RPMI8226 (cell line): ENCODE measurements around the gene MAPKAPK3.

Experiments used
- DNase-seq: peaks from one replicate; pipeline ENCODE4 v3.0.0-alpha.2; 2015

The MAPKAPK3 gene

GRCh38 chr3:50630394-50630793 is 13.4 kb downstream of the MAPKAPK3 start:
- DNase-seq = no peak

GRCh38 chr3:50630877-50631276 is 13.9 kb downstream of the MAPKAPK3 start:
- DNase-seq = no peak

- no peak for DNase-seq
Observed at GRCh38 chr3:50632450-50632849, 15.5 kb downstream of the MAPKAPK3 start.

- no peak for DNase-seq
Observed at GRCh38 chr3:50633230-50633790, 16.4 kb downstream of the MAPKAPK3 start.

- DNase-seq = no peak
Observed at GRCh38 chr3:50635066-50635465, 18.1 kb downstream of the MAPKAPK3 start.

- no peak for DNase-seq
Observed at GRCh38 chr3:50637011-50637410, 20.1 kb downstream of the MAPKAPK3 start.

- DNase-seq = no peak
Observed at GRCh38 chr3:50637945-50638344, 21.0 kb downstream of the MAPKAPK3 start.

GRCh38 chr3:50639055-50639494 is 22.1 kb downstream of the MAPKAPK3 start:
- no peak for DNase-seq

- no peak for DNase-seq
Observed at GRCh38 chr3:50642382-50642781, 25.4 kb downstream of the MAPKAPK3 start.

- no peak for DNase-seq
Observed at GRCh38 chr3:50644561-50644960, 27.6 kb downstream of the MAPKAPK3 start.

- no peak for DNase-seq
Observed at GRCh38 chr3:50645378-50645777, 28.4 kb downstream of the MAPKAPK3 start.

GRCh38 chr3:50648313-50648712 is 31.4 kb downstream of the MAPKAPK3 start:
- no peak for DNase-seq

- DNase-seq = no peak
Observed at GRCh38 chr3:50648944-50649343, 32.0 kb downstream of the MAPKAPK3 start.

- no peak for DNase-seq
Observed at GRCh38 chr3:50649451-50649931, 32.5 kb downstream of the MAPKAPK3 start.

- DNase-seq = no peak
Observed at GRCh38 chr3:50650018-50650417, 33.1 kb downstream of the MAPKAPK3 start.

GRCh38 chr3:50651445-50651844 is 34.5 kb downstream of the MAPKAPK3 start:
- no peak for DNase-seq

- DNase-seq = no peak
Observed at GRCh38 chr3:50651920-50652529, 35.1 kb downstream of the MAPKAPK3 start.

GRCh38 chr3:50652709-50653108 is 35.8 kb downstream of the MAPKAPK3 start:
- DNase-seq = peak; percentile 40

- no peak for DNase-seq
Observed at GRCh38 chr3:50653937-50654595, 37.1 kb downstream of the MAPKAPK3 start.

- no peak for DNase-seq
Observed at GRCh38 chr3:50655009-50655830, 38.3 kb downstream of the MAPKAPK3 start.

GRCh38 chr3:50656417-50657195 is 39.7 kb downstream of the MAPKAPK3 start:
- no peak for DNase-seq

- DNase-seq = no peak
Observed at GRCh38 chr3:50657407-50657806, 40.5 kb downstream of the MAPKAPK3 start.

- DNase-seq = no peak
Observed at GRCh38 chr3:50657816-50658215, 40.9 kb downstream of the MAPKAPK3 start.
